Right ventricle myocardium inferior (tissue), 1 donor: ENCODE results near the gene CFAP92. TPM values are rescaled to one million over a fixed set of nuclear protein-coding genes. Genes with fewer than 3 reads are reported as not detected.
A peak's percentile ranks its signal among the peaks of the same experiment; 100 is the strongest.

ENCODE experiments used
- ATAC-seq: fragments of 200-7000 bp; cut with Tn5 transposase; one replicate; pipeline ENCODE4 v1.9.1; 2020; ENCODE audit warnings: mild to moderate bottlenecking, moderate library complexity
- DNase-seq: peaks from one replicate; pipeline ENCODE4 v3.0.0; 2021; ENCODE audit errors: missing footprints
- intact Hi-C: fragments of 100-400 bp; cut with DNase I; formaldehyde crosslinking; loops from one replicate; pipeline ENCODE4 v1.11.0; 2022
- total RNA-seq: library from RNA; stranded (reverse); fragmentation: NEBNext Ultra II Directional; extraction: Animal tissue kit (Norgen Biotek cat#: 25700); gene quantifications from one replicate; pipeline ENCODE4 v1.2.1, GENCODE V29; 2021
- donor health status: DM: no; HTN: yes; CAD: no; lungs with severe emphysema.

The CFAP92 gene
- total RNA-seq, 1 donor from 2014 or later: 0.49 TPM

- intact Hi-C loops: no loop called here
- DNase-seq (no peak), ATAC-seq (no peak)
Observed at GRCh38 chr3:128996726-128997125, 2.9 kb upstream of the CFAP92 start.

GRCh38 chr3:128996200-128996599 lies 2.3 kb upstream of the CFAP92 start:
- intact Hi-C loops: no loop called here
- DNase-seq (no peak), ATAC-seq (no peak)

GRCh38 chr3:128995737-128996136 lies 1.9 kb upstream of the CFAP92 start:
- no peak for ATAC-seq
- intact Hi-C loops: no loop called here
- DNase-seq: no peak

- no peak for ATAC-seq
- intact Hi-C loops: no loop called here
Observed at GRCh38 chr3:128994581-128995546, 988 bp upstream of the CFAP92 start.

GRCh38 chr3:128994173-128994512 lies 267 bp upstream of the CFAP92 start:
- DNase-seq: no peak
- no peak for ATAC-seq
- intact Hi-C loops: no loop called here

More at GRCh38 chr3:128994581-128995546, 988 bp upstream of the CFAP92 start:
- DNase-seq: no peak

GRCh38 chr3:128992926-128993460 lies 883 bp downstream of the CFAP92 start:
- ATAC-seq (no peak), DNase-seq (no peak)
- intact Hi-C loops: no loop called here

GRCh38 chr3:128991355-128991895 lies 2.5 kb downstream of the CFAP92 start:
- ATAC-seq: no peak
- DNase-seq: no peak
- intact Hi-C loops: no loop called here

GRCh38 chr3:128988286-128988685 lies 5.6 kb downstream of the CFAP92 start:
- intact Hi-C loops: no loop called here

GRCh38 chr3:128987302-128988100 lies 6.4 kb downstream of the CFAP92 start:
- no peak for DNase-seq
- ATAC-seq: no peak
- intact Hi-C loops: no loop called here

More at GRCh38 chr3:128988286-128988685, 5.6 kb downstream of the CFAP92 start:
- no peak for ATAC-seq
- no peak for DNase-seq

GRCh38 chr3:128984596-128984995 lies 9.3 kb downstream of the CFAP92 start:
- DNase-seq (no peak), ATAC-seq (no peak)
- intact Hi-C loops: no loop called here

GRCh38 chr3:128983293-128984069 lies 10.4 kb downstream of the CFAP92 start:
- ATAC-seq (no peak), DNase-seq (no peak)
- intact Hi-C loops: no loop called here

- ATAC-seq (no peak), DNase-seq (no peak)
- intact Hi-C loops: loop anchor here (10.0 kb wide), 1 partner anchor 110 kb away; no protein-coding TSS in a partner anchor
Observed at GRCh38 chr3:128975276-128975675, 18.6 kb downstream of the CFAP92 start.

- no peak for DNase-seq
- intact Hi-C loops: loop anchor here (10.0 kb wide), 1 partner anchor 111 kb away; no protein-coding TSS in a partner anchor
- no peak for ATAC-seq
Observed at GRCh38 chr3:128973988-128974564, 19.8 kb downstream of the CFAP92 start.

- intact Hi-C loops: loop anchor here (2.0 to 10.0 kb wide), 2 partner anchors 113 to 277 kb away; partner anchors contain the start of gene COPG1
- peak; percentile 77 for ATAC-seq
Observed at GRCh38 chr3:128971421-128972100, 22.3 kb downstream of the CFAP92 start.

GRCh38 chr3:128970740-128971047 lies 23.2 kb downstream of the CFAP92 start:
- ATAC-seq (no peak), DNase-seq (no peak)
- intact Hi-C loops: loop anchor here (2.0 to 10.0 kb wide), 2 partner anchors 114 to 278 kb away; partner anchors contain the start of gene COPG1

More at GRCh38 chr3:128971421-128972100, 22.3 kb downstream of the CFAP92 start:
- no peak for DNase-seq

GRCh38 chr3:128969993-128970739 lies 23.7 kb downstream of the CFAP92 start:
- intact Hi-C loops: loop anchor here (2.0 to 10.0 kb wide), 2 partner anchors 115 to 279 kb away; partner anchors contain the start of gene COPG1
- ATAC-seq (peak; percentile 49), DNase-seq (no peak)
